ENCODE data around the gene CCDC85A. TPM values are rescaled to one million over a fixed set of nuclear protein-coding genes. Genes with fewer than 3 reads are reported as not detected.

CCDC85A gene
- total and polyA plus RNA-seq, 2 experiments from 2014 or later = 0.21 to 0.24 TPM

- Histone ChIP-seq H3K4me1 (ENCODE audit: insufficient read depth) (no peaks in the 10 kb centered on the region), H2AFZ (no peak overlapping the region), H3K27ac (ENCODE audit: low read depth) (no peak overlapping the region), H3K4me3 (no peak overlapping the region), H3F3A (replicated peaks; ENCODE audit: low read depth) (no peaks in the 10 kb centered on the region), H4K20me1 (replicated peaks; ENCODE audit: insufficient read depth) (no peaks in the 10 kb centered on the region), H3K4me2 (no peak overlapping the region), H3K36me3 (ENCODE audit: insufficient read depth) (no peaks in the 10 kb centered on the region), H3K9me2 (ENCODE audit: insufficient read depth) (no peaks in the 10 kb centered on the region), H3K27me3 (ENCODE audit: insufficient read depth) (no peaks in the 10 kb centered on the region), H3K79me2 (replicated peaks; ENCODE audit: insufficient read depth) (no peaks in the 10 kb centered on the region)
- Mint-ChIP-seq H3K4me1 (peaks cover 11% of the 10 kb centered on the region), H3K36me3 (ENCODE audit: low read depth) (no peaks in the 10 kb centered on the region), H3K9me3 (0 out of 3 replicates have a peak, but pooled peaks cover 3% of the 10 kb centered on the region), H3K27me3 (ENCODE audit: insufficient read depth, low read depth, poor library complexity) (no peaks in the 10 kb centered on the region), H3K4me3 (no peak overlapping the region), H3K27ac (no peak overlapping the region; the same call in 1 of the 2 replicates)
- ATAC-seq (no peak), DNase-seq (ENCODE audit: low spot score) (no peak)
- TF ChIP-seq ZNF114 (CRISPR knock-in tag; IDR thresholded peaks at IDR 0.05) = no peak
- no peak for TF ChIP-seq EZH2 (IDR thresholded peaks at IDR 0.05; ENCODE audit: low read depth, unreplicated experiment)
- TF ChIP-seq, protein P1, sequence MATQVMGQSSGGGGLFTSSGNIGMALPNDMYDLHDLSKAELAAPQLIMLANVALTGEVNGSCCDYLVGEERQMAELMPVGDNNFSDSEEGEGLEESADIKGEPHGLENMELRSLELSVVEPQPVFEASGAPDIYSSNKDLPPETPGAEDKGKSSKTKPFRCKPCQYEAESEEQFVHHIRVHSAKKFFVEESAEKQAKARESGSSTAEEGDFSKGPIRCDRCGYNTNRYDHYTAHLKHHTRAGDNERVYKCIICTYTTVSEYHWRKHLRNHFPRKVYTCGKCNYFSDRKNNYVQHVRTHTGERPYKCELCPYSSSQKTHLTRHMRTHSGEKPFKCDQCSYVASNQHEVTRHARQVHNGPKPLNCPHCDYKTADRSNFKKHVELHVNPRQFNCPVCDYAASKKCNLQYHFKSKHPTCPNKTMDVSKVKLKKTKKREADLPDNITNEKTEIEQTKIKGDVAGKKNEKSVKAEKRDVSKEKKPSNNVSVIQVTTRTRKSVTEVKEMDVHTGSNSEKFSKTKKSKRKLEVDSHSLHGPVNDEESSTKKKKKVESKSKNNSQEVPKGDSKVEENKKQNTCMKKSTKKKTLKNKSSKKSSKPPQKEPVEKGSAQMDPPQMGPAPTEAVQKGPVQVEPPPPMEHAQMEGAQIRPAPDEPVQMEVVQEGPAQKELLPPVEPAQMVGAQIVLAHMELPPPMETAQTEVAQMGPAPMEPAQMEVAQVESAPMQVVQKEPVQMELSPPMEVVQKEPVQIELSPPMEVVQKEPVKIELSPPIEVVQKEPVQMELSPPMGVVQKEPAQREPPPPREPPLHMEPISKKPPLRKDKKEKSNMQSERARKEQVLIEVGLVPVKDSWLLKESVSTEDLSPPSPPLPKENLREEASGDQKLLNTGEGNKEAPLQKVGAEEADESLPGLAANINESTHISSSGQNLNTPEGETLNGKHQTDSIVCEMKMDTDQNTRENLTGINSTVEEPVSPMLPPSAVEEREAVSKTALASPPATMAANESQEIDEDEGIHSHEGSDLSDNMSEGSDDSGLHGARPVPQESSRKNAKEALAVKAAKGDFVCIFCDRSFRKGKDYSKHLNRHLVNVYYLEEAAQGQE (IDR thresholded peaks at IDR 0.05; ENCODE audit: unreplicated experiment) = no peak
- no peak for TF ChIP-seq ZNF331 (CRISPR knock-in tag; IDR thresholded peaks at IDR 0.05; ENCODE audit: low read depth)
- TF ChIP-seq, protein P2, sequence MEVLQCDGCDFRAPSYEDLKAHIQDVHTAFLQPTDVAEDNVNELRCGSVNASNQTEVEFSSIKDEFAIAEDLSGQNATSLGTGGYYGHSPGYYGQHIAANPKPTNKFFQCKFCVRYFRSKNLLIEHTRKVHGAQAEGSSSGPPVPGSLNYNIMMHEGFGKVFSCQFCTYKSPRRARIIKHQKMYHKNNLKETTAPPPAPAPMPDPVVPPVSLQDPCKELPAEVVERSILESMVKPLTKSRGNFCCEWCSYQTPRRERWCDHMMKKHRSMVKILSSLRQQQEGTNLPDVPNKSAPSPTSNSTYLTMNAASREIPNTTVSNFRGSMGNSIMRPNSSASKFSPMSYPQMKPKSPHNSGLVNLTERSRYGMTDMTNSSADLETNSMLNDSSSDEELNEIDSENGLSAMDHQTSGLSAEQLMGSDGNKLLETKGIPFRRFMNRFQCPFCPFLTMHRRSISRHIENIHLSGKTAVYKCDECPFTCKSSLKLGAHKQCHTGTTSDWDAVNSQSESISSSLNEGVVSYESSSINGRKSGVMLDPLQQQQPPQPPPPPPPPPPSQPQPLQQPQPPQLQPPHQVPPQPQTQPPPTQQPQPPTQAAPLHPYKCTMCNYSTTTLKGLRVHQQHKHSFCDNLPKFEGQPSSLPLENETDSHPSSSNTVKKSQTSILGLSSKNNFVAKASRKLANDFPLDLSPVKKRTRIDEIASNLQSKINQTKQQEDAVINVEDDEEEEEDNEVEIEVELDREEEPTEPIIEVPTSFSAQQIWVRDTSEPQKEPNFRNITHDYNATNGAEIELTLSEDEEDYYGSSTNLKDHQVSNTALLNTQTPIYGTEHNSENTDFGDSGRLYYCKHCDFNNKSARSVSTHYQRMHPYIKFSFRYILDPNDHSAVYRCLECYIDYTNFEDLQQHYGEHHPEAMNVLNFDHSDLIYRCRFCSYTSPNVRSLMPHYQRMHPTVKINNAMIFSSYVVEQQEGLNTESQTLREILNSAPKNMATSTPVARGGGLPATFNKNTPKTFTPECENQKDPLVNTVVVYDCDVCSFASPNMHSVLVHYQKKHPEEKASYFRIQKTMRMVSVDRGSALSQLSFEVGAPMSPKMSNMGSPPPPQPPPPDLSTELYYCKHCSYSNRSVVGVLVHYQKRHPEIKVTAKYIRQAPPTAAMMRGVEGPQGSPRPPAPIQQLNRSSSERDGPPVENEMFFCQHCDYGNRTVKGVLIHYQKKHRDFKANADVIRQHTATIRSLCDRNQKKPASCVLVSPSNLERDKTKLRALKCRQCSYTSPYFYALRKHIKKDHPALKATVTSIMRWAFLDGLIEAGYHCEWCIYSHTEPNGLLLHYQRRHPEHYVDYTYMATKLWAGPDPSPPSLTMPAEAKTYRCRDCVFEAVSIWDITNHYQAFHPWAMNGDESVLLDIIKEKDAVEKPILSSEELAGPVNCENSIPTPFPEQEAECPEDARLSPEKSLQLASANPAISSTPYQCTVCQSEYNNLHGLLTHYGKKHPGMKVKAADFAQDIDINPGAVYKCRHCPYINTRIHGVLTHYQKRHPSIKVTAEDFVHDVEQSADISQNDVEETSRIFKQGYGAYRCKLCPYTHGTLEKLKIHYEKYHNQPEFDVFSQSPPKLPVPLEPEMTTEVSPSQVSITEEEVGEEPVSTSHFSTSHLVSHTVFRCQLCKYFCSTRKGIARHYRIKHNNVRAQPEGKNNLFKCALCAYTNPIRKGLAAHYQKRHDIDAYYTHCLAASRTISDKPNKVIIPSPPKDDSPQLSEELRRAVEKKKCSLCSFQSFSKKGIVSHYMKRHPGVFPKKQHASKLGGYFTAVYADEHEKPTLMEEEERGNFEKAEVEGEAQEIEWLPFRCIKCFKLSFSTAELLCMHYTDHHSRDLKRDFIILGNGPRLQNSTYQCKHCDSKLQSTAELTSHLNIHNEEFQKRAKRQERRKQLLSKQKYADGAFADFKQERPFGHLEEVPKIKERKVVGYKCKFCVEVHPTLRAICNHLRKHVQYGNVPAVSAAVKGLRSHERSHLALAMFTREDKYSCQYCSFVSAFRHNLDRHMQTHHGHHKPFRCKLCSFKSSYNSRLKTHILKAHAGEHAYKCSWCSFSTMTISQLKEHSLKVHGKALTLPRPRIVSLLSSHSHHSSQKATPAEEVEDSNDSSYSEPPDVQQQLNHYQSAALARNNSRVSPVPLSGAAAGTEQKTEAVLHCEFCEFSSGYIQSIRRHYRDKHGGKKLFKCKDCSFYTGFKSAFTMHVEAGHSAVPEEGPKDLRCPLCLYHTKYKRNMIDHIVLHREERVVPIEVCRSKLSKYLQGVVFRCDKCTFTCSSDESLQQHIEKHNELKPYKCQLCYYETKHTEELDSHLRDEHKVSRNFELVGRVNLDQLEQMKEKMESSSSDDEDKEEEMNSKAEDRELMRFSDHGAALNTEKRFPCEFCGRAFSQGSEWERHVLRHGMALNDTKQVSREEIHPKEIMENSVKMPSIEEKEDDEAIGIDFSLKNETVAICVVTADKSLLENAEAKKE (CRISPR knock-in tag; IDR thresholded peaks at IDR 0.05) = no peak
Measured at GRCh38 chr2:56287508-56287907, 103.7 kb downstream of the CCDC85A start.

Data from GM23338 (cell line).